Left forelimb (tissue), 1 donor: ENCODE data around the gene UCN2.
"Not testable (repeated sequence)": the region's sequence is repeated elsewhere in the genome, so short reads cannot be mapped to it uniquely, and the experiment has no call there.

Experiments used
- DNase-seq: peaks from one replicate; pipeline ENCODE4 v3.0.0-alpha.2; 2018; ENCODE audit warnings: low spot score

Gene UCN2

DNA sequence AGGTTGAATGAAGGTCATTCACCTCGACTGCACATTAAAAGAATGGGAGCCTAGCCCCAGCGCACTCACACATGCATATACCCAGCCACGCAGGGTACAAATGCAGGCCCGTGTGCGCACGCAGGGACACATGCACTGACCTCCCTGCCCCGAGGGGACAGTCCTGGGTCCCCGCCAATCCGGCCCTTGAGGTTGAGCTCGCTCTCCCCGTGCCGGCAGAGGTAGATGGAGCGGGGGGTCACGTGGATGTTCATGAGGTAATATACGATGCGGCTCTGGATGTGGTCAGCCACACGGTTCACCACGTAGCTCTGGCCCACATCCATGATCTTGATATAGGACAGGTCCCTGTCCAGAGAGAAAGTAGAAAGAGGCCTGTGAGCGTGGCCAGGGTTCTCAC, 27.5 kb downstream of the UCN2 start:
- no peak for DNase-seq

DNA sequence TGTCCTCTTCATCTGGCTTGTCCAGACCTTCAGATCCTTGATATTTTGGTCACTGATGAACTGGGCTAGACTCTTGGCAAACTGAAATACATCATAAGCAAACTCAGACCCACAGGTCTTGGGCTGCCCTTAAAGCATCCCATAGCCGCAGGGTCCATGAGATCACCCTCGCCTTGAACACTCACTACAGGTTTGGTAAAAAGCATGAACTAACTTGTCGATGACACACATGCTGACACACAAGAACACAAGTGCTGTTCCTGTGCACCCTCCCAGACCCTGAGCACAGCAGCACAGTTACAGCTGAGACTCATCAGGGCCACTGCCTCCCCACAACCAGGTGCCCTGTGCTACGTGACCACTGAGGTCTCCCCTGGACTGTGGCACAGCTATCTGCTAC, 28.0 kb downstream of the UCN2 start:
- DNase-seq = no peak

DNA sequence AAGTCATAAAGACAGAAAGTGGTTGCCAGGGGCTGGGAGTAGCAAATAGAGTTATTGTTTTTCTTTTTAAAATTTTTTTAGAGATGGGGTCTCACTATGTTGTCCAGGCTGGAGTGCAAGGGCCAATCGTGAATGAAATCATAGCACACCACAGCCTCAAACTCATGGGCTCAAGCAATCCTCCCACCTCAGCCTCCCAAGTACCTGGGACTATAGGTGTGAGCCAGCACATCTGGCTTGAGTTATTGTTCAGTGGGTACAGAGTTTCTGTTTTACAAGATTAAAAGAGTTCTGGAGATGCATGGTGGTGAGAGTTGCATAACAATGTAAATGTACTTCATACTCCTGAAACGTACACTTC, 30.6 kb downstream of the UCN2 start:
- DNase-seq = no peak

DNA sequence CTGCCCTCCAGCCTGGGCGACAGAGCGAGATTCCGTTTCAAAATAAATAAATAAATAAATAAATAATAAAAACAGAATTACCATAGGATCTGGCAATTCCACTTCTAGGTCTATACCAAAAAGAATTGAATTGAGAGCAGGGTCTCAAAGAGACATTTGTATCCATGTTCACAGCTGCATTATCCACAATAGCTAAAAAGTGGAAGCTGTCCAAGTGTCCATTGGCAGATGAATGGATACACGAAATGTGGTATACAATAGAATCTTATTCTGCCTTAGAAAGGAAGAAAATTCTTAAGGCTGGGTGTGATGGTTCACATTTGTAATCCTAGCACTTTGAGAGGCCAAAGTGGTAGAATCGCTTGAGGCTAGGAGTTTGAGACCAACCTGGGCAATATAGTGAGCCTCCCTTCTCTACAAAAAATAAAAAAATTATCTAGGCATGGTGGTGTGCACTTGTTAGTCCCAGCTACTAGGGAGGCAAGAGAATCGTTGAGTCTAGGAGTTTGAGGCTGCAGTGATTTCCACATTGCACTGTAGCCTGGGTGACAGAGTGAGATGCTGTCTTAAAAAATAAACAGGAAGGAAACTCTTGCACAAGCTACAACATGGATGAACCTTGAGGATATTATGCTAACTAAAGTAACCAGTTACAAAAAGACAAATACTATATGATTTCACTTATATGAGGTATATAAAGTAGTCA, 31.2 kb downstream of the UCN2 start:
- no peak for DNase-seq

DNA sequence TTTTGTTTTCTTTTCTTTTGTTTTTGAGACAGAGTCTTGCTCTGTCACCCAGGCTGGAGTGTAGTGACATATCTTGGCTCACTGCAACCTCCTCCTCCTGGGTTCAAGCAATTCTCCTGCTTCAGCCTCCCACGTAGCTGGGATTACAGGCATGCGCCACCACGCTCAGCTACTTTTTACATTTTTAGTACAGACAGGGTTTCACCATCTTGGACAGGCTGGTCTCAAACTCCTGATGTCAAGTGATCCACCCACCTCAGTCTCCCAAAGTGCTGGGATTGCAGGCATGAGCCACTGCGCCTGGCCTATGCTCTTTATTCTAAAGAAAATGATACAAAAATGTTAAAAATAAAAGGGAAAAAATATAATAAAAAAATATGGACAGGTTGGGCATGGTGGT, 32.9 kb downstream of the UCN2 start:
- DNase-seq = not testable (repeated sequence)

DNA sequence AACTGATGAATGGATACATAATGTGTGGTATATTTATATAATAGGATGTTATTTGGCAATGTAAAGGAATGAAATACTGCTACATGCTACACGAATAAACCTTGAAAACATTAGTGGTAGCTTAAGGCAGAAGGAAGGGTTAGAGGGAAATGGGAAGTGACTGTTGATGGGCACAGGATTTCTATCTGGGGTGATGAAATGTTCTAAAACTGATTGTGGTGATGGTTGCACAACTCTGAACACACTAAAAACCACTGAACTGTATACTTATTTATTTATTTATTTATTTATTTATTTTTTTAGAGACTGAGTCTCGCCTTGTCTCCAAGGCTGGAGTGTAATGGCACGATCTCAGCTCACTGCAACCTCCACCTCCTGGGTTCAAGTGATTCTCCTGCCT, 34.8 kb downstream of the UCN2 start:
- DNase-seq = no peak

DNA sequence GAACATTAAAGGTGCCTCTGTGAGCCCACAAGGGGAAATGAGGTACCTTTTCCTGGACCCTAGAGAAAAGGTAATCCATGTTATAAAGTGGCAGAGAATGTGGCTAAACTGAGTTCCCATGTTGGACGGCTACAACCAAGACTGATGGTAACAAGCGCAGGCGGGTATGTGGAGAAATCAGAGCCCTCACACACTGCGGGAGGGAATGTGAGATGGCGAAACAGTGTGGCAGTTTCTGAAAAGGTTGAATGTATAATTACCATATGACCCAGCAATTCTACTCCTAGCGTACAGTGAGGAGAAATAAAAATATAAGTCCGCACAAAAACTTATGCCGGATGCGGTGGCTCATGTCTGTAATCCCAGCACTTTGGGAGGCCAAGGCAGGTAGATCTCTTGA, 35.5 kb downstream of the UCN2 start:
- DNase-seq = no peak

DNA sequence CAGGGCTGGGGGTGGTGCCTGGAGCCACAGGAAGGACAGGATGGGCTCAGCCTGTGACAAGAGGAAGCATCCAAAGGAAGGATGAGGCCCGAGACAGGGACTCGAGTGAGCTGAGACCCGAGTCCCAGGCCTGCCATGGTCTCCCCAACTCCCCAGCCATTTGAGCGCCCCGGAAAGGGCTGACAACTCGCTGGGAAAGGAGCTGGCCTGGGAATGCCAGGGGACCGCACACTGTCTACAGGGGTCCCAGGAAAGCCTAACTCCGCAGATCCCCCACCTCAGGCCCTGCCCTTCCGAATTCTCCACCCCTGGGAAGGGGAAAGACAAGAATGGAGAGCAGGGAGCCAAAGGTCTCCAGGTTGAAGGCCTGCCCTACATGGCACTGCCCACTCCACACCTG, 38.6 kb downstream of the UCN2 start:
- no peak for DNase-seq

DNA sequence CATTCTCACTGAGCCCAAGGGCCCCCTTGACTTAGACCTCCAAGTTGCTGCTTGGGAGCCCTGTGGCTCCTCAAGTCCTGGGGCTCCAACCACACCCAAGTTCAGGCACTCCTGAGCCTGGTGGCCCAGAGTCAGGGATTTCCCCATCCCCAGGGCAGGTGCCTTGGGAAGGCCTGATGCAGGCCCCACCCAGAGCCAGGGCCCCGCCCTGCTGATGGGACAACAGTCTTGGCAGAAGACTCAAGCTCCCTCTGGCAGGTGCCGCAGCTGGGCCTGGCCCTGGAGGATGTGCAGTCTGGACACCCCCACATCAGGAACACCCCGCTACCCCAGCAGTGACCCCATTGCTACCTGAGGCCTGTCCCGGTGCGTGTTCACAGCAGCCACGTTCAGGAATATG, 41.9 kb downstream of the UCN2 start:
- DNase-seq = no peak

DNA sequence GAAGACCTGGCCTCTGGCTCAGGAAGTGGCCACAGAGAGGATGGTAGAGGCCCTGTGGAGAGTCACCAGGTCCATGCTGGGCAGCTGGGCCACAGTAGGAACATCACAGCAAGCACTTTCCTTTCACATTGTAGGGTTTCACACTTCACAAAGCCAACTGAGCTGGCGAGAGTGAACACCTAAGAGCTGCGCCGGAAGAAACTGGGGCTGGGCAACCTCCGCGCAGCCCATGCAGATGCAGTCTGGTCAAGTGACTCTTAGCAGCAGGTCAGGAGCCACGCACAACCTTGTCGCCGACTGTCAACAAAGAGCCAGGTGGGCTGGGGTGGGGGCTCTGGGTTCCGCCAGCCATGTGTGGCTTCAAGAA, 44.3 kb downstream of the UCN2 start:
- DNase-seq = no peak

DNA sequence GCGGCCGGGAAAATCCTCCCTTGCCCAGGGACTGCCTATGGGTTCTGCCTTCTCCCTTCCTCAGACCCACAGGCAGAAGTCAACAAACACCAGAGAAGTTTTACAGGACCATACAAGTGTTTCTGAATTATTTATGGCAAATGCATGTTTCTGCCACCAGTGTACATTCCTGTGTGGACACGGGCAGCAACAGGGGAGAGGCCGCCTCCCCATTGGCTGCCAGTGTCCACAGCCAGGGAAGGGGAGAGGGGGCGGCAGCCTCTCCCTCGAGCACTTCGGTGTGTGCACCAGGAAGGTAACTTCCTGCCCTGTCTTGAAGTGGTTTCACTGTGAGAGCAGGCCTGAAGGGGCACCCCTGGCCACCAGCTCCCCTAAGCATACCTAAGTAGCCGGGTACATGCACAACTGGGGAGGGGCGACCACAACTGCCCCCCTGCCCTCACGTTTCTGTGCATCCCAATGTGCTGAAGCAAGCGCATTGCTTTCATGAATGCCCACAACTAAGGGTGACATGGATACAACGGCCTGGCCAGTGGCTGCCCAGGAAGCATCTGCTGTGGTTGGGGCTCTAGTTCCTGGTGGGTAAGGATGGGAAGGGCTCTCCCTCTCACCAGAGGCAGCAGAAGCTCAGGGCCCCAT, 44.8 kb downstream of the UCN2 start:
- no peak for DNase-seq

DNA sequence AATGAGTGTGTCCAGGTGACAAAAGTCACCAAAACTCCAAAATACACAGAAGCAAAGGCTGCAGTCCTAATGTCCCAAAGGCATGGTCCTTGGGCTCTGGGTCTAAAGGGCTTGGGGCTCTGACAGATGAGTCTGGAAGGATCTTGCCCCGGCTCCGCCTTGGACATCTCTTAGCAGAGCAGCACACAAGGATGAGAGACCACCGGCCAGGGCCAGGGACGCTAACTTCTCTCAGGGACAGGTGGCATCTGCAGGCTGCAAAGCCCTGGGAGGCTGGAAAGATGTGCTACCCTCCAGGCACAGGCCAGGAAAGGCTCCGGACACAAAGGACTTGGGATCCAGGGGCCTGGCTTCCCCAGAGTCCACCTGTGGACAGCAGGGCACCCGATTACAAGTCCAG, 45.5 kb downstream of the UCN2 start:
- DNase-seq = no peak

DNA sequence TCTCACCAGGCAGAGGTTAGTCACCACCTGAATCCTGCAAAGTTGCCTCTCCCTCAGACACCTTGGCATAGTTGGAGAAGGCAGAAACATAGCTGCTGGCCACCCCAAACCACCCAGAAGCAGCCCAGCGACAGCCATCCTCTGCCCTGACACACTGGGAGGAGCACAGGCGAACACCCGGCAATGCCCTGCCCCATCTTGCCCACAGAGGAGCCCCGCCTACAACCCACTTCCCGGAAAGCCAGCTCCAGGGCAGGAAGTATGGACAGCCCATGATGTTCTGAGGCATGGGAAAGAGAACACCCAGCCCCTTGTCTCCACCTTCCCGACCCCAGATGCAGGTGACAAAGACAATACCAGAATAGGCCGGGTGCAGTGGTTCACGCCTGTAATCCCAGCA, 47.0 kb downstream of the UCN2 start:
- DNase-seq = no peak

DNA sequence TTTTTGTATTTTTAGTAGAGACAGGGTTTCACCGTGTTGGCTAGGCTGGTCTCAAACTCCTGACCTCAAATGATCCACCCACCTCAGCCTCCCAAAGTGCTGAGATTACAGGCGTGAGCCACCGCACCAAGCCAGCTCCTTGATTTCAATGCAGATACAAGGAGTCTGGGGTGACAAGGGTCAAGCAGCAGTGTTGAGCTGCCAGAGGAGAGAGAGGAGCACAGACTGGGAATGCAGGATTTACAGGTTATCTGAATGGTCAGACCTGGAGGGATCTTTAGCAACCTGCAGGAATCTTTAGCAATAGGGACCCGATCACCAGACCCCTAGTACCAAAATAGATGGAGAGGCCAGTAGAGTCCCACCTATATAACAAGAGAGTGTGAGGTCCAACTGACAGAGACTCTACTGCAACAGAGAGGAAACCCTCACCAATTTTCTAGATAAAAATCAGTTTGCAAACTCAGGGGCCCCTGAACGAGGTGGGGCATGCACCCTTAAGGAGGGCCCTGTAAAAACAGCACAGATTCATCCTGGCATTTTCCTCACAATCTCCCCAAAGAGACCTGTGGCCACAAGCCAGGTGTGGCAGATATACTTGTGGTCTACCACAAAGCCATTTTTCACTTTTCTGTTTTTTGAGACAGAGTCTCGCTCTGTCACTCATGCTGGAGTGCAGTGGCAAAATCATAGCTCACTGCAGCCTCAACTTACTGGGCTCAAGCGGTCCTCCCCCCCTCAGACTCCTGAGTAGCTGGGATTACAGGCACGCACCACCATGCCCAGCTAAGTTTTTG, 49.0 kb downstream of the UCN2 start:
- DNase-seq = no peak
